ENCODE data around the gene AKAP13. TPM values are rescaled to one million over a fixed set of nuclear protein-coding genes. Genes with fewer than 3 reads are reported as not detected.
A peak's percentile ranks its signal among the peaks of the same experiment; 100 is the strongest.
"Not testable (repeated sequence)": the region's sequence is repeated elsewhere in the genome, so short reads cannot be mapped to it uniquely, and the experiment has no call there.

AKAP13 gene
- total RNA-seq, 3 donors from 2014 or later: 198 to 331 (median 259) TPM

DNA sequence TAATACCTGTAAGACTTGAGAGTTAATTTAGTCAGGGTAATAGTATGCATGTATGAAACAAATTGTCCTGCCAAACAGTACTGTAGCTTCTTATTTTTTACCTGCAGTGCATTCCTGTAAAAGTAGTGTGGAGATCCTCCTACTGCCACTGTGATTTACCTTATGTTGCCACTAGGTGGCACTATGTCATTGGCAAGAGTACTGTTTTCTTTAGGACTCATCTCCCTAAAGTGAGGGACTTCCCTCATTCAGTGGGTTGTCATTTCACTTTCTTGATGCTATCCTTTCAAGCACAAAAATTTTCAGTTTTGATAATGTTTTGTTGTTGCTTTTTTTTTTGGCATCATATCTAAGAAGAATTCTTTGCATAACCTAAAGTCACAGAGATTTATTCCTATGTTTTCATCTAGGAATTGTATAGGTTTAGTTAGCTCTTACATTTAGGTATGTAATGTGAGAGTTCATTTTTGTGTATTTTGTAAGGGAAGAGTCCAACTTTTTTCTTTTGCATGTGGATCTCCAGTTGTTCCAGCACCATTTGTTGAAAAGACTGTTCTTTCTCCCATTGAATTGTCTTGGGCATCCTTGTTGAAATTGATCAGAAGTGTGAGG lies 105.7 kb downstream of the AKAP13 start:
- intact Hi-C loops (cut with DNase I; ENCODE audit: low total_unique reads): no loop called here
- no peak overlapping the region for H3K4me3 ChIP-seq
- TF ChIP-seq, protein P1, sequence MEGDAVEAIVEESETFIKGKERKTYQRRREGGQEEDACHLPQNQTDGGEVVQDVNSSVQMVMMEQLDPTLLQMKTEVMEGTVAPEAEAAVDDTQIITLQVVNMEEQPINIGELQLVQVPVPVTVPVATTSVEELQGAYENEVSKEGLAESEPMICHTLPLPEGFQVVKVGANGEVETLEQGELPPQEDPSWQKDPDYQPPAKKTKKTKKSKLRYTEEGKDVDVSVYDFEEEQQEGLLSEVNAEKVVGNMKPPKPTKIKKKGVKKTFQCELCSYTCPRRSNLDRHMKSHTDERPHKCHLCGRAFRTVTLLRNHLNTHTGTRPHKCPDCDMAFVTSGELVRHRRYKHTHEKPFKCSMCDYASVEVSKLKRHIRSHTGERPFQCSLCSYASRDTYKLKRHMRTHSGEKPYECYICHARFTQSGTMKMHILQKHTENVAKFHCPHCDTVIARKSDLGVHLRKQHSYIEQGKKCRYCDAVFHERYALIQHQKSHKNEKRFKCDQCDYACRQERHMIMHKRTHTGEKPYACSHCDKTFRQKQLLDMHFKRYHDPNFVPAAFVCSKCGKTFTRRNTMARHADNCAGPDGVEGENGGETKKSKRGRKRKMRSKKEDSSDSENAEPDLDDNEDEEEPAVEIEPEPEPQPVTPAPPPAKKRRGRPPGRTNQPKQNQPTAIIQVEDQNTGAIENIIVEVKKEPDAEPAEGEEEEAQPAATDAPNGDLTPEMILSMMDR (IDR thresholded peaks at IDR 0.05): peak; percentile 70 to 89 (median 80)
- no peak for TF ChIP-seq POLR2A (IDR thresholded peaks at IDR 0.05)
- TF ChIP-seq POLR2AphosphoS5 (IDR thresholded peaks at IDR 0.05): no peak

DNA sequence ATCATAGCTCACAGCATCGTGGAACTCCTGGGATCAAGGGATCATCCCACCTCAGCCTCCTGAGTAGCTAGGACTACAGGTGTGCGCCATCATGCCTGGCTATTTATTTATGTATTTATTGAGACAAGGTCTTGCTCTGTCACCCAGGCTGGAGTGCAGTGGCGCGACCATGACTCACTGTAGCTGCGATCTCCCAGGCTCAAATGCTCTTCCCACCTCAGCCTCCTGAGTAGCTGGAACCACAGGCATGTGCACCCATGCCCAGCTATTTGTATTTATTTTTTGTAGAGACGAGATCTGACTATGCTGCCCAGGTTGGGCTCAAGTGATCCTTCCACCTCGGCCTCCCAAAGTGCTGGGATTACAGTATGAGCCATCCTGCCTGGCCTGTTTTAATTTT lies 107.4 kb downstream of the AKAP13 start:
- peak overlapping the region in 1 of 2 donors; percentile 10 for H3K27ac ChIP-seq
- intact Hi-C loops (cut with DNase I; ENCODE audit: low total_unique reads); H3K9me3 ChIP-seq; H3K36me3 ChIP-seq; H3K4me1 ChIP-seq; H3K4me3 ChIP-seq; DNase-seq (ENCODE audit: low spot score in 2 of 2); H3K27me3 ChIP-seq: not testable (repeated sequence)

More for the DNA sequence above, 105.7 kb downstream of the AKAP13 start:
- Histone ChIP-seq H3K27ac (no peak overlapping the region), H3K27me3 (no peaks in the 10 kb centered on the region), H3K9me3 (no peaks in the 10 kb centered on the region), H3K4me1 (no peaks in the 10 kb centered on the region), H3K36me3 (no peaks in the 10 kb centered on the region)
- peak in 1 of 2 donors; percentile 77 for DNase-seq (ENCODE audit: low spot score in 2 of 2)

DNA sequence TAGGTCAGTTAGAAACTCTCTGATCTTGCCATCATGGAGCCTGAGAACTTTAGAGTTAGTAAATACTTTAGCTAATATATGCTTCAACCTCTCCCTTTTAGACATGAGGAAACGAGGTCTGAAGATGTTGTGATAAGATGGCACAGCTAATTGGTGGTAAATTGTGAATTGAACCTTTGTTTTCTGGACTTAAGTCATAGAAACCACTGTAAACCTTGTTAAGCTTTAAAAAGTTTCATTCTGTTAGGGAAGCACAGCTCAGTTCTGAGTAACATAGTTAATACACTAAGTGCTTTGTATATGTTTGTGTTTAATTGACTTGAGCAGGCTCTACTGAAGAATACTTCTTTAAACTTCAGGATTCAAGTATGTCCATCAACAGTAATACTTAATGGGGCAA lies 108.6 kb downstream of the AKAP13 start:
- H3K9me3 ChIP-seq: no peaks in the 10 kb centered on the region
- no peaks in the 10 kb centered on the region for H3K36me3 ChIP-seq
- no peak for DNase-seq (ENCODE audit: low spot score in 2 of 2)
- no peaks in the 10 kb centered on the region for H3K4me1 ChIP-seq
- H3K27ac ChIP-seq: peak overlapping the region; percentile 35 to 50
- intact Hi-C loops (cut with DNase I; ENCODE audit: low total_unique reads): no loop called here
- TF ChIP-seq, protein P1 (IDR thresholded peaks at IDR 0.05): no peak
- TF ChIP-seq POLR2A (IDR thresholded peaks at IDR 0.05) (no peak), POLR2AphosphoS5 (IDR thresholded peaks at IDR 0.05) (no peak)
- no peak overlapping the region for H3K4me3 ChIP-seq
- H3K27me3 ChIP-seq: no peaks in the 10 kb centered on the region

DNA sequence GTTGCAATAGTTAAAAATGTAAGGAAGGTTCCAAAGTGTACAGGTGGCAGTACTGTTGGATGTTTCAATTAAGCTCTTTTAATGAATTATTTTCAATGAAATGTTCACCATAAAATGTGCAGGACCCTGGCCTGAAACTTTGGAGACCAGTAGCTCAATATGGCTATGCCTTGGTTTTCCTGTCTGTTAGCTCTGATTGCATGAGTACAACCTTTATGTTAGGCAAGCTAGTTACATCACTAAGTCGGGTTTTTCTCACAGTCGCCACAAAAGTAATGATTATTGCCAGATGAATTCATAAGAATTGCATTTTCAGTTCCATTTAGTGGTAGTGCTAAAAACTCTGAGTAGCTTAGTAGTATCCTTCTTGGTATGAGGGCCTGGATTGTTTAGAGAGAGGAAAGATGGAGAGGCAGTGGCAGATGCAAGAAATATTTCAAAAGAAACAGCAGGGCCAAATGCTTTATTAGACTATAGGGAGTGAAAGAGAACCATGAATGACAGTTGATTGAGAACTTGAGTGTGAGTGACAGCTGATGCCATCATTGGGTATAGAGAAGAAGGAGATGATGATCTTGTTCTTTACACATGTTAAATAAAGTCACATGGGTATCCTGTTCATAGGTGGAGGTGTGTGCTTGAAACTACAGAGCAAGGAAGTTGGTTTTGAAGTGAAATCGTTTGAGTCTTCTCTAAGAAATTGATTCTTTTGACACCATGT lies 109.5 kb downstream of the AKAP13 start:
- intact Hi-C loops (cut with DNase I; ENCODE audit: low total_unique reads): no loop called here
- H3K27ac ChIP-seq: peak overlapping the region in 1 of 2 donors; percentile 50
- no peaks in the 10 kb centered on the region for H3K4me1 ChIP-seq
- no peak for TF ChIP-seq POLR2AphosphoS5 (IDR thresholded peaks at IDR 0.05)
- TF ChIP-seq, protein P1 (IDR thresholded peaks at IDR 0.05): no peak
- TF ChIP-seq POLR2A (IDR thresholded peaks at IDR 0.05): no peak
- no peak for DNase-seq (ENCODE audit: low spot score in 2 of 2)
- no peak overlapping the region for H3K4me3 ChIP-seq
- H3K9me3 ChIP-seq: no peaks in the 10 kb centered on the region
- H3K36me3 ChIP-seq: no peaks in the 10 kb centered on the region
- H3K27me3 ChIP-seq: no peaks in the 10 kb centered on the region

DNA sequence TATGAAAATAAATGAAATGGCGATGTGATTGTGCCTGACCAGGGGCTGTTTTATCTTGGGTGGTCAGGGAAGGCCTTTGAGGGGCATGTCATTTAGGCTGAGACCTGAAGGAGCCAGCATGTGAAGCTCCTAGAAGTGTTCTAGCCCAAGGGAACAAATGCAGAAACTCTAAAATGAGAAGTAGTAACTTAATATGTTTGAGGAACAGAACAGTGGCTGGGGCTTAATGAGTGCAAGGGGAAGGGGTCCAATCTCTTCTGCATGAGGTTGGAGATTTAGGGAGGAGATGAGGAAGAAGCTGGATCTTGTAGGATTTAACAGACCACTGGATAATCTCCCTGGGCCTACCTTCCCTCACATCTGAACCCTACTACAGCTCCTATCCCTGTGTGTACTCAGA lies 110.5 kb downstream of the AKAP13 start:
- Histone ChIP-seq H3K27ac (no peak overlapping the region), H3K4me3 (no peak overlapping the region), H3K27me3 (no peaks in the 10 kb centered on the region), H3K36me3 (no peaks in the 10 kb centered on the region), H3K4me1 (no peaks in the 10 kb centered on the region), H3K9me3 (no peaks in the 10 kb centered on the region)
- intact Hi-C loops (cut with DNase I; ENCODE audit: low total_unique reads): no loop called here
- DNase-seq (ENCODE audit: low spot score in 2 of 2): no peak
- no peak for TF ChIP-seq POLR2AphosphoS5 (IDR thresholded peaks at IDR 0.05)
- no peak for TF ChIP-seq POLR2A (IDR thresholded peaks at IDR 0.05)
- TF ChIP-seq, protein P1 (IDR thresholded peaks at IDR 0.05): no peak

Data from breast epithelium (tissue), 4 donors.